Lung (tissue), 12 donors: ENCODE measurements around the gene MMP17. TPM values are rescaled to one million over a fixed set of nuclear protein-coding genes. Genes with fewer than 3 reads are reported as not detected.
"Not testable (repeated sequence)": the region's sequence is repeated elsewhere in the genome, so short reads cannot be mapped to it uniquely, and the experiment has no call there.

Source experiments
- ATAC-seq: fragments of 200-7000 bp; cut with Tn5 transposase; one replicate; pipeline ENCODE4 v1.9.1; 2020; ENCODE audit warnings: moderate number of reproducible peaks; ENCODE audit not compliant: insufficient read depth, low FRiP score
- DNase-seq, 3 donors: peaks; one replicate each; pipeline ENCODE4 v3.0.0-alpha.2; 2013 to 2017
- H3K27ac ChIP-seq, 2 donors: one replicate each; pipeline ENCODE4 v1.5.1; 2013; ENCODE audit warnings: mild to moderate bottlenecking in 2 of 2, moderate library complexity in 2 of 2, control low read depth in 1 of 2, inconsistent platforms in 1 of 2, low read depth in 1 of 2, low read length in 1 of 2
- H3K27me3 ChIP-seq, 3 donors: one replicate each; pipeline ENCODE4 v1.5.1; 2013; ENCODE audit warnings: low read length in 2 of 3; ENCODE audit not compliant: control insufficient read depth in 3 of 3, insufficient read depth in 3 of 3
- H3K36me3 ChIP-seq, 4 donors: one replicate each; pipeline ENCODE4 v1.5.1; 2013; ENCODE audit warnings: low read length in 4 of 4, mild to moderate bottlenecking in 1 of 4, moderate library complexity in 1 of 4; ENCODE audit not compliant: control insufficient read depth in 4 of 4, insufficient read depth in 4 of 4
- H3K4me1 ChIP-seq, 5 donors: one replicate each; pipeline ENCODE4 v1.5.1; 2013; ENCODE audit warnings: low read length in 5 of 5, mild to moderate bottlenecking in 2 of 5, moderate library complexity in 1 of 5; ENCODE audit not compliant: control insufficient read depth in 5 of 5, insufficient read depth in 5 of 5
- H3K4me3 ChIP-seq: one replicate; pipeline ENCODE4 v1.5.1; 2013; ENCODE audit warnings: mild to moderate bottlenecking, control low read depth, moderate library complexity
- H3K9ac ChIP-seq, 2 donors: one replicate each; pipeline ENCODE4 v1.5.1; 2013; ENCODE audit warnings: low read length in 2 of 2, control low read depth in 1 of 2; ENCODE audit not compliant: insufficient read depth in 1 of 2
- H3K9me3 ChIP-seq, 4 donors: one replicate each; pipeline ENCODE4 v1.5.1; 2013; ENCODE audit warnings: low read length in 3 of 4, mild to moderate bottlenecking in 1 of 4, moderate library complexity in 1 of 4; ENCODE audit not compliant: control insufficient read depth in 4 of 4, insufficient read depth in 3 of 4
- CTCF ChIP-seq: IDR thresholded peaks from 2 replicates; pipeline ENCODE4 v1.5.1; 2012; ENCODE audit warnings: mild to moderate bottlenecking; ENCODE audit errors: control extremely low read depth, extremely low read depth
- whole genome bisulfite sequencing, 2 donors: extraction: QIAGEN DNeasy Blood & Tissue Kit; methylation state at CpG; one replicate each; pipeline ENCODE4 v1.1.7; 2013; 5-methylcytosine and 5-hydroxymethylcytosine counted together
- polyA plus RNA-seq, 2 donors: library from polyadenylated mRNA; stranded (reverse); fragments of 200-250 nt; gene quantifications; one replicate each; pipeline ENCODE4 v1.2.1, GENCODE V29; 2013
- total RNA-seq, 2 donors: library from RNA; depleted of rRNA in 1 of 2; stranded (reverse); fragments of >200 nt in 1 of 2; gene quantifications; one replicate each; pipeline ENCODE4 v1.2.1, GENCODE V29; 2014 to 2021
- donor health status: control.
- donor health status: control.
- donor health status: Bipolar disorder and iron deficiency.
- donor health status: healthy.
- donor health status: DM: yes; HTN: yes; CAD: no.

MMP17 gene
- total and polyA plus RNA-seq, 4 donors = 1.7 to 5.6 (median 3.9) TPM

DNA sequence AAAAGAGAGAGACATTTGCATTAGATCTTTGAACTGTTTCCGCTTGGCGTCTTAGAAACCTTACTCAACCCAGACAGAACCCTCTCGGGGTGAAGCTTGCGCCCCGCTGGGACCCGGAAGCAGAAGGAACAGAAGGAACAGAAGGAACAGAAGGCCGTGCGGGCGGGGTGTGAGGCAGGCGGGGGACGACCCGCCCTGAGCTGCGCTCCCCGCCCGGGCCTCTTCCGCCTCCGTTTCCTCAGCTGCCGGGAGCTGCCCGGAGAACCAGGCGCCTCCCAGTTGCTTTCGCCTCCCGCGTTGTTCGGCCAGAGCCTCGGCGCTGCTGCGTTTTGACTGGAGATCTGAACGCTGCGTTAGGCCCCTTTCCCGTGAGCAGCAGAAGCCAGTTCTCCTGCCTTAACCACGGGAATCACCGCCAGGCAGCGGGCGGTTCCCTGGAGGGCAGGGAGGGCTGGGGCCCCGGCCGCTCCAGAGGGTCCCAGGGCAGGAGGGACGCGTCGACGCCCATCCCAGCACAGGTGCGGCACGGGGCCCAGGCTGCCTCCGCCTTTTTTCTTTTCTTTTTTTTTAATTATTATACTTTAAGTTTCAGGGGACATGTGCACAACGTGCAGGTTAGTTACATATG, 19.3 kb upstream of the MMP17 start:
- ATAC-seq (no peak), DNase-seq (no peak)
- WGBS, 2 donors = 66 to 68% methylated on average over 44 of the region's 44 CpGs

DNA sequence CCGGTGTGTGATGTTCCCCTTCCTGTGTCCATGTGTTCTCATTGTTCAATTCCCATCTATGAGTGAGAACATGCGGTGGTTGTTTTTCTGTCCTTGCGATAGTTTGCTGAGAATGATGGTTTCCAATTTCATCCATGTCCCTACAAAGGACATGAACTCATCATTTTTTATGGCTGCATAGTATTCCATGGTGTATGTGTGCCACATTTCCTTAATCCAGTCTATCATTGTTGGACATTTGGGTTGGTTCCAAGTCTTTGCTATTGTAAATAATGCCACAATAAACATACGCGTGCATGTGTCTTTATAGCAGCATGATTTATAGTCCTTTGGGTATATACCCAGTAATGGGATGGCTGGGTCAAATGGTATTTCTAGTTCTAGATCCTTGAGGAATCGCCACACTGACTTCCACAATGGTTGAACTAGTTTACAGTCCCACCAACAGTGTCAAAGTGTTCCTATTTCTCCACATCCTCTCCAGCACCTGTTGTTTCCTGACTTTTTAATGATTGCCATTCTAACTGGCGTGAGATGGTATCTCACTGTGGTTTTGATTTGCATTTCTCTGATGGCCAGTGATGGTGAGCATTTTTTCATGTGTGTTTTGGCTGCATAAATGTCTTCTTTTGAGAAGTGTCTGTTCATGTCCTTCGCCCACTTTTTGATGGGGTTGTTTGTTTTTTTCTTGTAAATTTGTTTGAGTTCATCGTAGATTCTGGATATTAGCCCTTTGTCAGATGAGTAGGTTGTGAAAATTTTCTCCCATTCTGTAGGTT, 18.5 kb upstream of the MMP17 start:
- DNase-seq, H3K27me3 ChIP-seq, H3K9ac ChIP-seq, H3K4me3 ChIP-seq, ATAC-seq, H3K27ac ChIP-seq, H3K9me3 ChIP-seq, H3K4me1 ChIP-seq, H3K36me3 ChIP-seq: not testable (repeated sequence)
- 71 to 75% methylated on average over 6 of the region's 9 CpGs for WGBS, 2 donors

More for the DNA sequence above, 19.3 kb upstream of the MMP17 start:
- no peaks in the 10 kb centered on the region for H3K36me3 ChIP-seq
- TF ChIP-seq CTCF = no peak
- no peak overlapping the region for H3K9ac ChIP-seq
- H3K27me3 ChIP-seq = no peaks in the 10 kb centered on the region
- H3K9me3 ChIP-seq = peaks cover 0 to 3% (median 1%) of the 10 kb centered on the region in 4 donors
- peak overlapping the region; percentile 47 for H3K4me3 ChIP-seq
- H3K27ac ChIP-seq = peak overlapping the region in 1 of 2 donors; percentile 70
- H3K4me1 ChIP-seq = peaks cover 0 to 2% (median 0%) of the 10 kb centered on the region in 5 donors

- TF ChIP-seq CTCF = no peak
- Histone ChIP-seq H3K9me3 (peaks cover 0 to 3% (median 1%) of the 10 kb centered on the region in 4 donors), H3K27ac (no peak overlapping the region), H3K4me3 (no peak overlapping the region), H3K36me3 (no peaks in the 10 kb centered on the region), H3K4me1 (no peaks in the 10 kb centered on the region), H3K9ac (no peak overlapping the region), H3K27me3 (no peaks in the 10 kb centered on the region)
- WGBS, 2 donors = 65 to 76% methylated on average over 13 of the region's 13 CpGs
- DNase-seq (no peak), ATAC-seq (no peak)
Observed at GRCh38 chr12:131810726-131811125, 17.5 kb upstream of the MMP17 start.

DNA sequence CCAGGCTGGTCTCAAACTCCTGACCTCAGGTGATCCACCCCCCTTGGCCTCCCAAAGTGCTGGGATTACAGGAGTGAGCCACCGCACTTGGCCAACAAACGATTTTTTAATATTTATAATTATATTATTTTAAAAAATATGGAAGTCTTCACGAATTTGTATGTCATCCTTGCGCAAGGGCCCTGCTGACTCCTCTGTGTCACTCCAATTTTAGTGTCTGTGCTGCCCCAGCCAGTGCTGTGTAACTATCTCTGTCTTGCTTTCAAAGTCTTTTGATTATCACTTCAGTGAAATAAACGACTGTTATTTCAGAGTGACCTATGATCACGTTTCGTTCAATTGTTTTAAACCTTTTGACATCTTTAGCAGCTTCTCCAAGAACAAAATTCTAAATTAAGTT, 13.1 kb upstream of the MMP17 start:
- H3K27ac ChIP-seq = no peak overlapping the region
- H3K27me3 ChIP-seq = no peaks in the 10 kb centered on the region
- no peak overlapping the region for H3K4me3 ChIP-seq
- 82% methylated on average over 7 of the region's 7 CpGs for WGBS, 2 donors
- no peaks in the 10 kb centered on the region for H3K36me3 ChIP-seq
- ATAC-seq = no peak
- H3K9ac ChIP-seq = no peak overlapping the region
- no peak for DNase-seq
- TF ChIP-seq CTCF = no peak
- H3K4me1 ChIP-seq = no peaks in the 10 kb centered on the region
- peaks cover 0 to 5% (median 1%) of the 10 kb centered on the region in 4 donors for H3K9me3 ChIP-seq
